ENCODE measurements around the gene MRAP2.

The MRAP2 gene

GRCh38 chr6:84017709-84018452 lies 15.7 kb upstream of the MRAP2 start:
- no peak for DNase-seq (ENCODE audit: low read depth)
- in situ Hi-C loops (cut with HindIII; ENCODE audit: low sequenced_read_pairs) = no loop called here
- H3K4me3 ChIP-seq (ENCODE audit: low read depth, low read length) = no peak overlapping the region
- TF ChIP-seq CTCF (IDR thresholded peaks at IDR 0.05; ENCODE audit: low read depth, low read length, missing control alignments) = no peak

DNA sequence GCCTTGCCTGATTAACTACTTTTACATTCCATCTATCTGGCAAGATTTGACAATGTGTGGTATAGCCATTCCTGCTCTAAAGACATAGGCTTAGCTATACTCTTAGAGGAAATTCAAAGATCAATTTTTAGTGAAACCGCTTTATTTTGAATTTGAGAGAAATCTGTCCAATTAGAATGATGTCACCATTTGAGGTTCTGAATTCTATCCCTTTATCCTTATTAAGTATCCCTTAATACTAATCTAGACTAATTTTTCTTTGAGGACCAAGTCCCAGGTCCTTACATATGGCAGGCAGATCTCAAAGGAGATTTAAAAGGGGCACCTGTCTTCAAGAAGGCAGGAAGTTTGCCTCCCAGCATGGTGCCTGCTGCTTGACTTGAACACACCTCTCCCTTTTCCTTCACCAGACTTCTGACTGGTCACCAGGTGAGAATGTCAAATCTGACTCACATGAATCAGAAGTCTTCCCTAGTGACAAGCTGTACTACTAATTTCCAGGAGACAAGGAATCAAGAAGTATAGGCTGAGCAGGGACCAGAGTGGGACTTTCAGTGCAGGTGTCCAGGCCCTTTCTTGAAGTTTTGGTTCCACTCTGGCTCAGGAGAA lies 15.0 kb upstream of the MRAP2 start:
- no peak for DNase-seq (ENCODE audit: low read depth)
- H3K4me3 ChIP-seq (ENCODE audit: low read depth, low read length) = no peak overlapping the region
- TF ChIP-seq CTCF (IDR thresholded peaks at IDR 0.05; ENCODE audit: low read depth, low read length, missing control alignments) = no peak
- in situ Hi-C loops (cut with HindIII; ENCODE audit: low sequenced_read_pairs) = no loop called here

DNA sequence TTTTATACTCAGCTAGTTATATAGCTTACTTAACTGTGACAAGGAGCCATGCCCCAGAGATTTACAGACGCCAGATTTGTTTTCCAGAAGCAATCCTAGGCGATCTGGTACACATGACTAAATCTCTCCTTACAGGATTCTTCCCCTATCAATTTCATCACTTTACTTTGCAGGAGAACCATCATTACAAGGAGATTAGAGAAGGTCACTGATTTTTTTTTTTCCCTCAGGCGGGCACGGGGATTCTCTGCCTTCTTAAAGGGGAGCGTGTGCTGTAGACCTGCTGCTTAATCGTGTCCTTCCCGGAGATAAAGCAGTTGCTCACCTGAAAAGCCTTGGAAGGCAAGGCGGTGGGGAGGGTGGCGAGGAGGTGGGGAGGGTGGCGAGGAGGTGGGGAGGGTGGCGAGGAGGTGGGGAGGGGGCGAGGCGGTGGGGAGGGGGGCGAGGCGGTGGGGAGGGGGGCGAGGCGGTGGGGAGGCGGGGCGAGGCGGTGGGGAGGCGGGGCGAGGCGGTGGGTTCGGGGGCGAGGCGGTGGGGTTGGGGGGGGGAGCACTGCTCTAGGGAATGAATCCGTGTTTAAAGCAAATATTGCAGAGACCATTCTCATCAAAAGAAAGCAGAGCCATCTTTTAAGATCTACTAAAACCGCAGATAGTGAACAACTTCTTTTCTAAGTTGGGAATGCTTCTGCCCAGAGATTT lies 14.3 kb upstream of the MRAP2 start:
- no peak for DNase-seq (ENCODE audit: low read depth)
- in situ Hi-C loops (cut with HindIII; ENCODE audit: low sequenced_read_pairs) = no loop called here
- no peak overlapping the region for H3K4me3 ChIP-seq (ENCODE audit: low read depth, low read length)
- TF ChIP-seq CTCF (IDR thresholded peaks at IDR 0.05; ENCODE audit: low read depth, low read length, missing control alignments) = no peak

GRCh38 chr6:84019842-84020211 lies 13.7 kb upstream of the MRAP2 start:
- DNase-seq (ENCODE audit: low read depth) = no peak
- TF ChIP-seq CTCF (IDR thresholded peaks at IDR 0.05; ENCODE audit: low read depth, low read length, missing control alignments) = no peak
- no peak overlapping the region for H3K4me3 ChIP-seq (ENCODE audit: low read depth, low read length)
- in situ Hi-C loops (cut with HindIII; ENCODE audit: low sequenced_read_pairs) = no loop called here

- no peak overlapping the region for H3K4me3 ChIP-seq (ENCODE audit: low read depth, low read length)
- in situ Hi-C loops (cut with HindIII; ENCODE audit: low sequenced_read_pairs) = no loop called here
- no peak for TF ChIP-seq CTCF (IDR thresholded peaks at IDR 0.05; ENCODE audit: low read depth, low read length, missing control alignments)
- no peak for DNase-seq (ENCODE audit: low read depth)
Measured at GRCh38 chr6:84021625-84022024, 11.9 kb upstream of the MRAP2 start.

DNA sequence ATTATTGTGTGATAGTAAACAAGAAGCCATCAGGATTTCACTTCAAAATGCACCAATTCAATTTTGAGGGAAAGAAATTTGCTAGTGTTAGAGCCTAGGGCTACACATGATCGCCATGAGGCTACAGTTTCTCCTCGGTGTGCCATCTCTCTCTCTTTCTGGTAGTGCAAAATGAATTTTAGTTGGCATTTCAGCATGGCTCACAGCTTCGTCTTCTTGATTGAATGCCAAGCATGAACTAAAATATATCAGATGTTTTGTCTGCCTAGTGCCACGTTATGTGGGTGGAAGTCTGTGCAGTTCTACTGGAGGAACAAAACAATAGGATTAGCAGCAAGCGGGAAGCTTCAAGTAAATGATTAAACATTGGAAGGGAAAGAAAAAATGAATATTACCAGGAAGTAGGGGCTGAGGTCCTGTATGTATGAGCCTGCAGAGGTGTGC lies 6.8 kb upstream of the MRAP2 start:
- H3K4me3 ChIP-seq (ENCODE audit: low read depth, low read length) = no peak overlapping the region
- no peak for TF ChIP-seq CTCF (IDR thresholded peaks at IDR 0.05; ENCODE audit: low read depth, low read length, missing control alignments)
- in situ Hi-C loops (cut with HindIII; ENCODE audit: low sequenced_read_pairs) = no loop called here
- no peak for DNase-seq (ENCODE audit: low read depth)

All from astrocyte of the cerebellum (primary cell).